IPS DF 4.7 (cell line): ENCODE data around the gene GABBR1.

ENCODE experiments used
- DNase-seq: peaks from one replicate; pipeline ENCODE4 v3.0.0-alpha.2; 2013; ENCODE audit warnings: low spot score; ENCODE audit errors: extremely low read depth

Gene GABBR1

GRCh38 chr6:29620630-29621029 lies 12.4 kb downstream of the GABBR1 start:
- DNase-seq: no peak

- DNase-seq: no peak
Measured at GRCh38 chr6:29619578-29620160, 13.3 kb downstream of the GABBR1 start.

- no peak for DNase-seq
Measured at GRCh38 chr6:29617782-29618554, 15.0 kb downstream of the GABBR1 start.

GRCh38 chr6:29611426-29611825 lies 21.6 kb downstream of the GABBR1 start:
- DNase-seq: no peak

- no peak for DNase-seq
Measured at GRCh38 chr6:29610540-29610939, 22.4 kb downstream of the GABBR1 start.

GRCh38 chr6:29608131-29608530 lies 24.9 kb downstream of the GABBR1 start:
- no peak for DNase-seq

GRCh38 chr6:29603930-29604329 lies 29.1 kb downstream of the GABBR1 start:
- no peak for DNase-seq

- DNase-seq: no peak
Measured at GRCh38 chr6:29603456-29603855, 29.5 kb downstream of the GABBR1 start.

- DNase-seq: no peak
Measured at GRCh38 chr6:29602564-29603361, 30.2 kb downstream of the GABBR1 start.

GRCh38 chr6:29598172-29598747 lies 34.7 kb downstream of the GABBR1 start:
- no peak for DNase-seq

- DNase-seq: no peak
Measured at GRCh38 chr6:29597184-29597583, 35.8 kb downstream of the GABBR1 start.

- no peak for DNase-seq
Measured at GRCh38 chr6:29596381-29596900, 36.5 kb downstream of the GABBR1 start.

- no peak for DNase-seq
Measured at GRCh38 chr6:29593199-29593855, 39.7 kb downstream of the GABBR1 start.

- DNase-seq: no peak
Measured at GRCh38 chr6:29591677-29592076, 41.3 kb downstream of the GABBR1 start.

GRCh38 chr6:29590218-29590808 lies 42.7 kb downstream of the GABBR1 start:
- DNase-seq: no peak

- DNase-seq: no peak
Measured at GRCh38 chr6:29589423-29590048, 43.4 kb downstream of the GABBR1 start.

- DNase-seq: no peak
Measured at GRCh38 chr6:29584821-29585220, 48.2 kb downstream of the GABBR1 start, which contains the start of gene OR2H2. Gene OR2H2, plus strand, starts transcription at chr6:29585121. Its CDS starts 2,824 bp downstream, at chr6:29587945.

GRCh38 chr6:29577544-29577943 lies 55.4 kb downstream of the GABBR1 start:
- DNase-seq: no peak

GRCh38 chr6:29576056-29576455 lies 56.9 kb downstream of the GABBR1 start:
- DNase-seq: no peak

- DNase-seq: no peak
Measured at GRCh38 chr6:29567991-29568390, 65.0 kb downstream of the GABBR1 start.
